ENCODE results near the gene CTAGE1.
"Not testable (repeated sequence)": the region's sequence is repeated elsewhere in the genome, so short reads cannot be mapped to it uniquely, and the experiment has no call there.

Gene CTAGE1

GRCh38 chr18:22434973-22435608 is 17.4 kb upstream of the CTAGE1 start:
- no peak for DNase-seq

- DNase-seq = no peak
Observed at GRCh38 chr18:22433956-22434355, 16.2 kb upstream of the CTAGE1 start.

GRCh38 chr18:22432657-22433137 is 15.0 kb upstream of the CTAGE1 start:
- DNase-seq = no peak

DNA sequence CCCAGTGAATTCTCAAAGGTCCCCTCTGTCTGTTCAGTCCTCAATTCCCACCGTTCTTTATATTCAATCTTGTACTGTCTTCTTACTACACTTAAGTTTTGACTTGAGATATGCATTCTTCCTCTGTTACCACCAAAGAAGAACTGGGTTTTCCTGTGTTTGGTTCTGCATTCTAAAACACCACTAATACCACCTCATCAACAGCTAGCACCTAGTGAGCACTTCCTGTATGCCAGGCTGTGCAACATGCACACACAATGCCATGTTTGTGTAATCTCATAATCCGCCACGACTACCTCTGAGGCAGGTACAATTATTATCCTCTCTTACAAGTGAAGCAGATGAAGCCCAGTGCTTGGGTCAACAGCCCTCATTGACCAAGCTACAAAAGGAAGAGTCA is 11.8 kb upstream of the CTAGE1 start:
- no peak for DNase-seq

- no peak for DNase-seq
Observed at GRCh38 chr18:22428672-22429071, 11.0 kb upstream of the CTAGE1 start.

DNA sequence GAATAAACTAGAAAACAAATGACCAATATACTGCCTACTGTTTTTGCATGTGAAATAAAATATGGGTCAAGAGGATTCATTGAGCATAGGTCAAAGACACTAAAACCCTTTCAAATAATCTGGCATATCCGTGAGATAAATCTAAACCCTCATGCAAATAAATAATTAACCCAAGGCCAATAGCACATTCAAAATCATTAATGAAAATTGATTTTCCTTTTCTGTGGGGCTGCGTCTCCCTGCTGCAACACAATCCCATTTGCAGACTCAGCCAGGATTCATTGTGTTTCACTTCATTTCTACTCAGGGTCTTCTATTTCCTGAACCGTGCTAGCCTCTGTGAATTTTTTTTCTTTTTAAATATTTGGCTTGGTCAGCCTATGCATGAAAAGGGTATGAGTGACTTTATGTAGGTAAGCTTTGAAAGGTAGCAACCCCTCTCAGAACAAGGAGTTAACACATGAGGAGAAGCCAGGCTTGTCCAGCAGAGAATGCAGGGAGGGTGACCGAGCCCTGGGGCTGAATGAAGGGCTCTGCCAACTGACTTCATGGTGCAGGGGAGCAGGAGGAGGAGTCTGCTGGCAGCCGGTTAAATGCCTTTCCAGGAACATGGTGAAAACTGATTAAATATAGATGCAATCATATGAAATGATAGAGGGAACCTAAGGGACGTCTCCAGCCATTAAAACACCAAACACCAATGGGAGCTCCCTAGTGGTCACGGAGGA is 10.3 kb upstream of the CTAGE1 start:
- no peak for DNase-seq

- no peak for DNase-seq
Observed at GRCh38 chr18:22424565-22424963, 6.8 kb upstream of the CTAGE1 start.

- no peak for DNase-seq
Observed at GRCh38 chr18:22423878-22424564, 6.3 kb upstream of the CTAGE1 start.

GRCh38 chr18:22422909-22423548 is 5.3 kb upstream of the CTAGE1 start:
- no peak for DNase-seq

GRCh38 chr18:22420652-22421051 is 2.9 kb upstream of the CTAGE1 start:
- DNase-seq = no peak

GRCh38 chr18:22412176-22412911 is 5.4 kb downstream of the CTAGE1 start:
- no peak for DNase-seq

DNA sequence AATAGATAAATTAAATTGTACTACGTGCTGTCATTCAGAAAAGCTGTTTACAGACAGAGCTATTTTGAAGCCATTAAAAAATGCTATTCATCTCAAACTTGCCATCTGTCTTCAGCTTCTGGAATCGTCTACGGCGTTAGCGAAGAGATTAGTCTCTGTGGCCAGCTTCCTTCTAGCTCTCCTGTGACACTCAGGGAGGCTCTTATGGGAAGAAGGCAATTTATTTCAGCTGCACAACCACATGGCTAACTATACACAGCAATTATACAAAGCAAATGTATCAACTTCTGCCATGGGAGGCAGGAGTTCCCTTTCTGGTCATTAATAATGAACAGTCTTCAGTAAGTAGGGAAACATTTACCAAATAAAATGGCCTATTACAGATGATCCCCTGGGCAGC is 6.3 kb downstream of the CTAGE1 start:
- DNase-seq = no peak

- DNase-seq = no peak
Observed at GRCh38 chr18:22410126-22410525, 7.6 kb downstream of the CTAGE1 start.

- no peak for DNase-seq
Observed at GRCh38 chr18:22409445-22409844, 8.3 kb downstream of the CTAGE1 start.

DNA sequence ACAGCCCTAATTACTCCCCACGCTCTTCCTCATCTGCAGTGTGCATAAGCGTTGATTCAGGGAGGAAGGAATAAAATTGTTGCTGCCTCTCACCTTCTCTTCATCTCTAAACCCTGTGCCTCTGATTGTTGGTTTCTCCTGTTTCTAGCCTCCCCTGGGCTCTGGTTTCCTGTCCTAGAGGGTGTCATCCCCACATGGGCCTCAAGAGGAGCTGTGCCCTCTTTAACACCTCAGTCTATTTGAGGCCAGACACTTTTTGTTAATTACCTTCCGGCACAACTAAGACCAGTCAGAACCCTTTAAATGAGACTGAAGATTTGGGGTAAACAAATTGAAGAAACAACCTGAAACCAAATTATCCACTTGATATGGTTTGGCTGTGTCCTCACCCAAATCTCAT is 9.7 kb downstream of the CTAGE1 start:
- DNase-seq = no peak

DNA sequence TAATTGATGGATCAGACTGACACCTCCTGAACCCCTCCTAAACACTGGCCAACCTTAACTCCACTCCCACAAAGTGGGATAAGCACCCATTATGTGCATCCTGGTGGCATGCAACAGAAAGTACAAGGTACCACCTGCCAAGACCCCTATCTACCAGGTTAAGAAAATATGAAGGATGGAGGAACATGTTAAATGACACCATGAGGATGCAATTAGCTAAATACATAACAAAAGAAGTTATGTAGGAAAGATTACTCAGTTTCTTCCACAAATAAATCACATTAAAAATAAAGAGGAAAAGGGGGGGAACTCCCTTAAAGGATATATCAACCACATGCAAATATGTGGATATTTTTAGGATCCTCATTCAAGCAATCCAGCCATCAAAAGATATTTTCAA is 12.6 kb downstream of the CTAGE1 start:
- no peak for DNase-seq

GRCh38 chr18:22403950-22404349 is 13.8 kb downstream of the CTAGE1 start:
- no peak for DNase-seq

DNA sequence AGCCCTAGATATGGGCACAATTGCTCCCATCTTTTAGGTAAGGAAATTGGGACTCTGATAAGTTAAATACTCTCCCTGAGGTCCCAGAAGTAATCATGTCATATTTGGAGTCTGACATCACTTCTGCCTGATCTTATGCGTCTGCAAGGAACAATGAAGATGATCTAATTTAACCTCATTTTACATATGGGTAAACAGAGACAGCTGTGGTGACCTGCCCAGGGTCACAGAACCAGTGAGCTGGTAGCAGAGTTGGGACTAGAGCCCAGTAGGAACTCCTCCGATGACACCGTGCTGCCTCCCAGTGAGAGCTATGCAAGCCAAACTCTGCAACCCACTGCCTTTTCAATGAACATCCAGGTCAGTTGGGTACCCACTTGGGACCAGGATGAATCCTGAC is 17.8 kb downstream of the CTAGE1 start:
- DNase-seq = no peak

DNA sequence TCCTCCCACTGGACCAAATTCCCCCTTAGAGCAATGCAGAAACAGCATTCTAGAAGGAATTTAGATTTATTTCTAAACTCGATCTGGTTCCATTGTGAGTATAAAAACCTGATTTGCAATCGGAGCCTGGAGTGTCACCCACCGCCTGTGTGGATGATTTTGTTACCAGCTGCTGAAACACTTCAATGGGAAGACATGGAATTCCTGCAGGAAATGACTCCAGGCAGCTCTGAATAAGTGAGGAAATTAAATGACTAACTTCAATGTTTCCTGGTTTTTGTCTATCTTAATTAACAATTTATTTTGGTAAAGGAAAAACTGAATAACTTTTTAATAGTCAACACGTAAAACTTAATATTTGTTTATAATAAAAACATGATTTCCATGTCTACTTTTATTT is 19.3 kb downstream of the CTAGE1 start:
- no peak for DNase-seq

GRCh38 chr18:22394428-22394827 is 23.3 kb downstream of the CTAGE1 start:
- no peak for DNase-seq

DNA sequence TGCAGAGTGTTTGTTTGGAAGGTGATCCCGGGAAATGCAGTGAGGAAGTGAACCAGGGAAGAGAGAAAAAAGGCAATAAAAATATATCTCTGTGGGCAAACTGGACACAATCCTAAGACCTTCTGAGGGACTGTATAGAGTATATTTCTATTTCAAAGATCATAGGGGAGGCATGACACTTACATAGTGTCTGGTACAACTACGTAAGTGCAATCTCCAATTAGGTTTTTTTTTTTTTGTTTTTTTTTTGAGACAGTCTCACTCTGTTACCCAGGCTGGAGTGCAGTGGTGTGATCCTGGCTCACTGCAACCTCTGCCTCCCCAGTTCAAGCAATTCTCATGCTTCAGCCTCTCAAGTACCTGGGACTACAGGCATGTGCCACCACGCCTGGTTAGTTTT is 24.6 kb downstream of the CTAGE1 start:
- DNase-seq = not testable (repeated sequence)

DNA sequence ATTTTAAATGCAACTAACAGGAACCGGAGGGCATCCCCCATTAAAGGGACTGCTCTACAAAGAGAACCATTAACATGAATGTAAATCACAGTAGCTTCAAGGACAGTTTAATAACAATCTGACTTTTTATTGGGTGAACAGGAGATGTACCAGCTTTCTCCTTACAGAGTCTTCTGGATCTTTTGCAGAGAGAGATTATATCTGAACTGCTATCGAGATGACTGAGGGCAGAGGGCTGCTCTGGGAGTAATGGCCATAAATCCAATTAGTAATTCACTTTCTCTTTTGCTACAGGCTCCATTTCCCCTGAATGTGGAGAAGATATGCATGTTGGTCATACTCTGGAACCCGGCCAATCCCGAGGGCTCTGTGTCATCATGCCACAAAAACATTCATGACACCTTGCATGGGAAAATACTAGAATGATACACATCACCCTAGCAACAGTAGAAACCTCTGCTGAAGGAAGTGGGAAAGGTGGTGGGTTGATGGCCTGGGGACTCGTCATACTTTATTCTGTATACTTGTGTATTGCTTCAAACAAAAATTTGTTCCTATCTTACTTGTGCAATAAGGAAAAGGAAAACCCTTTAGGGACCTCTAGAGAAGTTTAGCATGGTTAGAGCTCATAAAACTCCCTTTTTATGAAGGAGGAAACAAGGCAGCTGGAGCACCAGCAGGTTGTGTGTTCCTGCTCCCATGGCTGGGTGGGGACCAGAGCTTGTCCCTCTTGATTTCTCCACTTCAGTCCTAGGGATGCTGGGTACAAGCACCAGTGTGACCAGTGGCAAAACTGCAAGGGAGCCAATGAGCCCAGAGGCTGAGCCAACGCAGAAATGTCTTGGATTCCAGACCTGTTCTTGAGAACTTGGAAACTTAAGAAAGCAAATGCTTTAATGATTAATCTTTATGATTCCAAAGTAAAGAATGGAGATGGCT is 26.0 kb downstream of the CTAGE1 start:
- DNase-seq = no peak
